GM08714 (cell line): Measurements from ENCODE around the gene ASTN1.

Experiments
- H3K4me3 ChIP-seq: fragments of 200-500 bp; sonication (Bioruptor generic); 2 replicates; pipeline ENCODE4 v1.5.1; 2014; ENCODE audit warnings: mild to moderate bottlenecking, low read length, inconsistent platforms
- ZNF274 ChIP-seq: IDR thresholded peaks from 2 replicates; pipeline ENCODE4 v1.6.1; 2012; ENCODE audit warnings: mild to moderate bottlenecking, low read depth, low read length

The ASTN1 gene

GRCh38 chr1:177020851-177021589 lies 143.5 kb downstream of the ASTN1 start:
- TF ChIP-seq ZNF274 = no peak

GRCh38 chr1:177017287-177017852 lies 147.1 kb downstream of the ASTN1 start:
- no peak for TF ChIP-seq ZNF274
- no peak overlapping the region for H3K4me3 ChIP-seq

More at GRCh38 chr1:177020851-177021589, 143.5 kb downstream of the ASTN1 start:
- H3K4me3 ChIP-seq = no peak overlapping the region

- no peak overlapping the region for H3K4me3 ChIP-seq
These were observed 150.2 kb downstream of the ASTN1 start for GRCh38 chr1:177014325-177014724.

DNA sequence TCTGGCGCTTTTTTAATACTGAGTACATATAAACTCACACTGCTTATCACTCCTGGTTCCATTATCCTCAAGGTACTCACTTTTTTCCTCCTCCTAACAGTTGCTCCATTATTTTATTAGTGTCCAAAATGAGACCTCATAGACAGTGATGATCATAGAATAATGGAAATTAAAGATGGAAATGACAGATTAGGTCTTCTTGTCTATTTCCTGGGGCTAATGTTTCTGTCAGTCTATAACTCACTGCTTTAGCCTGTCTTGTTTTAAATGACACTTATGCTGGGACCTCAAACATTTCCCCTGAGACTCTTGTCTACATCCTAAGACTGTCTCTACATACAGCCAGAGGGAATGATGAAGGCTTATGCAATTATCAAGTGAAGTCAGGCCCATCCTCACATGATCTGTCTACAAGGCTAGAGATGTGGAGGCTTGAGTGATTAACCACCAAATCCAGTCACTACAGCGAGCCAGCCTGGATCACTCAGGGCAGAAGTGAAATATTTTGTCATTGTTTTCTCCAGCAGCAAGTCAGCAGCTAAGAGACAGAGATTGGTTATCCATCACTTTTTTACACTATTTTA lies 152.1 kb downstream of the ASTN1 start:
- no peak for TF ChIP-seq ZNF274
- no peak overlapping the region for H3K4me3 ChIP-seq

More at GRCh38 chr1:177014325-177014724, 150.2 kb downstream of the ASTN1 start:
- TF ChIP-seq ZNF274 = no peak

GRCh38 chr1:177011508-177011907 lies 153.0 kb downstream of the ASTN1 start:
- H3K4me3 ChIP-seq = no peak overlapping the region
- TF ChIP-seq ZNF274 = no peak

GRCh38 chr1:177010211-177010825 lies 154.2 kb downstream of the ASTN1 start:
- H3K4me3 ChIP-seq = no peak overlapping the region
- TF ChIP-seq ZNF274 = no peak

GRCh38 chr1:177008653-177009052 lies 155.9 kb downstream of the ASTN1 start:
- H3K4me3 ChIP-seq = no peak overlapping the region
- no peak for TF ChIP-seq ZNF274

DNA sequence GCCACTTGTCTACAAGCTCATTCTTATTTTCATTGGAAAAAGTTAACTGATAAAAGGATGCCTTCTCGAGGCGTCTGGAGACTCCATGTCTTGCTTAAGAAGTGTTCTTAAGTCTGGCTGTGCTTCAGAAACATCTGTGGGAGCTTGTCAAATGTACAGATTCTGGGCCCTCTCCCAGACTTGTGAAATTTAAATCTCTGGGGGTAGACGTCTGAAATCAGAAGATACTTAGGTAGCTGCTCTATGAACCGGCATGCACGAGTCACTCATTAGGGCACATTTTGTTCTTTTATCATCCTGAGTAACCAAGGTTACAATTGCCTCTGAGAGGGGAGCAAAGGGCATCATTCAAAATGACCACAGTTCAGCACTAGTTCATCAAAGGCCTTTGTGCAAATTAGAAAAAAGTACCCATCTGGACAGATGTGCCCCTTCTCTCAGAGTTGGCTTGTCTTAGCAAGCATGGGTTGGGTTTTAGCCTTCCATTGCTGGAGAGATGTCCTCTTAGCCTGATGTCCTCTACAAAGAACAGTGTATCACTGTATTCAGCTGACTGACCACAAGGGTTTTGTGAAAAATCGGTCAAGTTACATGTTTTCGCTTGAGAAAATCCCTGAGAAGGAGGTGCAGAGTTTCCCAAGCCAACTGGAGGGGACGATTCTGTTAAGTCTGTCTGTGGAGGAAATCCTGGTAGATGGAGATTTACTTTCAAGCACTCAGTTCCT lies 156.9 kb downstream of the ASTN1 start:
- no peak for TF ChIP-seq ZNF274
- H3K4me3 ChIP-seq = no peak overlapping the region

- H3K4me3 ChIP-seq = no peak overlapping the region
- no peak for TF ChIP-seq ZNF274
These were observed 161.6 kb downstream of the ASTN1 start for GRCh38 chr1:177002891-177003290.

- TF ChIP-seq ZNF274 = no peak
- no peak overlapping the region for H3K4me3 ChIP-seq
These were observed 163.0 kb downstream of the ASTN1 start for GRCh38 chr1:177001556-177001955.

- H3K4me3 ChIP-seq = no peak overlapping the region
- no peak for TF ChIP-seq ZNF274
These were observed 166.2 kb downstream of the ASTN1 start for GRCh38 chr1:176998183-176998795.

DNA sequence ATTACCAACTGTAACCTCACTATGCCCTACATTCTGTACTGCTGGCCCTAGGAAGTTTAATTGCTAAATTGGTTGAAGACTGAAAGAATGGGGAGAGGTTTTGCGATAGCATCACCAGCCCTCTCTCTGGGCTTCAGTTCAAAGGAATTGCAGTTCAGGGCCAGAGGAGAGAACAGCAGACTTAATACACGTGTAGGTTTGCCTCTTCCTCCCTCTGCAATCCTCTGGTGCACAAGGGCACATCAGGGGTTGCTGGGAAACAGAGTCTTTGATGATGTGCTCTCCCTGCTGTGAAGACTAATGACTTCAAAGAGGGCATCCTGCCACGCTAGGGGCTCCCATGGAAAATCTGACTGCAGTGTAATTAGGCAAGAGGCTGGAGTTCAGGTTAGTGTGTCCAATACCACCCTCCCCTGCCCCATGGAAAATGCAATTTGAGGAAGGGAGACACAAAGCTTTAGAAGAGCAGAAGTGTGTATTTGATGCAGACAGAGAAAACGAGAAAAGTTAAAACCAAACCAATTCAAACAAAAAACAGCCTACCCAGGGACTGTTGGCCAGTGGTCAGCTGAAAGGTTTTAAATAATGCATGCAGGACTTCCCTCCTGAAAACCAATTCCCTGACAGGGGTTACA lies 167.9 kb downstream of the ASTN1 start:
- TF ChIP-seq ZNF274 = no peak
- H3K4me3 ChIP-seq = no peak overlapping the region

DNA sequence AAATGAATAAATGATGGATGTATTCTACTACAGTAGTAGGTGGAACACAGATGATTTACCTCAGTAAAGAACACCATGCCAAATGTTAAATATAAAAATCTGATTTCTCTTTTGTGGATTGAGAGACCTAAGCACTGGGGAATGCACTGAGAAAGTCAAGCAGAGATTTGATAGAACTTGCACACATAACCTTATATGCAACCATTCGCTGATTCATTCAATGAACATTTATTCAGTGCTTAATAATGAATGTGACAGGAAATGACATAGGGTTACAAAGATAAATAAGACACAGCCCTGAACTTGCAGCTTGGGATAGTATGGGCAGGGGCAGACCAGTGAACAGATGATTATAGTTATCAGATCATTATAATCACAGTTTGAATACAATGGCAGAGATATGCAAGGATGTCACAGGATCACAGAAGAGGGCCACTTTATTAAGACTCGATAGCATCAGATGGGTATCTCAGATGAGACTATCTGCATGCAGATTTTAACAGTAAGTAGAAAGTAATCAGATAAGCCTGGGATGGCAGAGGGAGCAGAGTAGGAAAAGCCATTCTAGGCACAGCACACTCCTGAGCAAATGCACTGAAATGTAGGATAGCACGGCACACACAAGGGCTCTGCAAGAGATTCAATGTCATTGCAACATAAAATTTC lies 169.4 kb downstream of the ASTN1 start:
- TF ChIP-seq ZNF274 = no peak
- H3K4me3 ChIP-seq = no peak overlapping the region
